HEK293 (cell line): Measurements from ENCODE around the gene ANAPC2.

Source experiments
- CTCF ChIA-PET: fragments of 350-600 bp; formaldehyde crosslinking; extraction: SDS; loops from one replicate; lab custom pipeline; 2021; ENCODE audit warnings: antibody characterized with exemption; lab: Yijun Ruan, JAX
- POLR2A ChIA-PET: fragments of 300-600 bp; formaldehyde crosslinking; extraction: SDS; loops from one replicate; lab custom pipeline; 2020; ENCODE audit warnings: antibody characterized with exemption, inconsistent platforms; lab: Yijun Ruan, JAX
- H3K27ac ChIP-seq: fragments of 200-500 bp; sonication (Bioruptor generic); 2 replicates; pipeline ENCODE4 v1.5.1; 2014; ENCODE audit warnings: low read depth, low read length, control low read depth, inconsistent platforms; ENCODE audit errors: extremely low read depth
- H3K36me3 ChIP-seq, 2 experiments: fragments of 200-500 bp in 1 of 2; sonication (Bioruptor generic) in 1 of 2; 1 replicate in 1 of 2; 2 replicates in 1 of 2; pipeline ENCODE4 v1.5.1; 2014 to 2017; ENCODE audit warnings: inconsistent platforms in 2 of 2, low read length in 2 of 2; ENCODE audit not compliant: control insufficient read depth in 2 of 2, insufficient read depth in 1 of 2
- H3K4me1 ChIP-seq: fragments of 200-500 bp; sonication (Bioruptor generic); 2 replicates; pipeline ENCODE4 v1.5.1; 2014; ENCODE audit warnings: mild to moderate bottlenecking, low read length, inconsistent platforms; ENCODE audit not compliant: control insufficient read depth, insufficient read depth
- H3K4me3 ChIP-seq: 2 replicates; pipeline ENCODE4 v1.5.1; 2011; ENCODE audit warnings: low read depth, mild to moderate bottlenecking, control low read depth, low read length, moderate library complexity
- H3K9me3 ChIP-seq: fragments of 200-500 bp; sonication (Bioruptor generic); 2 replicates; pipeline ENCODE4 v1.5.1; 2014; ENCODE audit warnings: low read depth, low read length, inconsistent platforms; ENCODE audit not compliant: control insufficient read depth, insufficient read depth
- IKZF3 ChIP-seq: fragments of 450-650 bp; IDR thresholded peaks from 2 replicates; pipeline ENCODE4 v1.5.0; 2018; ENCODE audit warnings: missing biosample characterization, mild to moderate bottlenecking, missing genetic modification characterization, moderate library complexity
- KLF1 ChIP-seq: fragments of 450-650 bp; formaldehyde crosslinking; IDR thresholded peaks from 2 replicates; pipeline ENCODE4 v1.5.1; 2016; ENCODE audit warnings: missing biosample characterization, missing genetic modification characterization
- KLF8 ChIP-seq: fragments of 450-650 bp; formaldehyde crosslinking; IDR thresholded peaks from 2 replicates; pipeline ENCODE4 v1.5.1; 2016; ENCODE audit warnings: missing biosample characterization, missing genetic modification characterization
- TRIM28 ChIP-seq: IDR thresholded peaks from 2 replicates; pipeline ENCODE4 v1.6.1; 2011; ENCODE audit warnings: low read length, control low read depth, borderline replicate concordance
- ZFHX2 ChIP-seq: fragments of 450-650 bp; formaldehyde crosslinking; conservative IDR thresholded peaks from 2 replicates; pipeline ENCODE4 v1.5.1; 2016; ENCODE audit warnings: missing biosample characterization, missing genetic modification characterization
- ZFP69B ChIP-seq: fragments of 450-650 bp; formaldehyde crosslinking; IDR thresholded peaks from 2 replicates; pipeline ENCODE4 v1.5.1; 2016; ENCODE audit warnings: missing biosample characterization, missing genetic modification characterization
- ZIC2 ChIP-seq: fragments of 450-650 bp; formaldehyde crosslinking; IDR thresholded peaks from 2 replicates; pipeline ENCODE4 v1.5.1; 2016; ENCODE audit warnings: missing biosample characterization, missing genetic modification characterization
- ZNF221 ChIP-seq: fragments of 450-650 bp; formaldehyde crosslinking; IDR thresholded peaks from 2 replicates; pipeline ENCODE4 v1.5.1; 2017; ENCODE audit warnings: missing biosample characterization, missing genetic modification characterization, borderline replicate concordance
- ZNF274 ChIP-seq, 2 experiments: fragments of 200-500 bp in 1 of 2; fragments of 450-650 bp in 1 of 2; sonication (Bioruptor generic) in 1 of 2; formaldehyde crosslinking in 1 of 2; IDR thresholded peaks; 2 replicates each; pipeline versions ENCODE4 v1.5.1 to v1.6.1; 2014 to 2016; ENCODE audit warnings: borderline replicate concordance in 1 of 2, inconsistent platforms in 1 of 2, low read length in 1 of 2, missing biosample characterization in 1 of 2, missing genetic modification characterization in 1 of 2
- ZNF350 ChIP-seq: fragments of 450-650 bp; formaldehyde crosslinking; IDR thresholded peaks from 2 replicates; pipeline ENCODE4 v1.5.0; 2017; ENCODE audit warnings: missing biosample characterization, mild to moderate bottlenecking, missing genetic modification characterization
- ZNF391 ChIP-seq: fragments of 450-650 bp; formaldehyde crosslinking; IDR thresholded peaks from 2 replicates; pipeline ENCODE4 v1.5.1; 2016; ENCODE audit warnings: low read depth, missing biosample characterization, missing genetic modification characterization, borderline replicate concordance
- ZNF548 ChIP-seq: fragments of 450-650 bp; formaldehyde crosslinking; IDR thresholded peaks from 2 replicates; pipeline ENCODE4 v1.5.1; 2016; ENCODE audit warnings: missing biosample characterization, missing genetic modification characterization
- ZNF558 ChIP-seq: fragments of 450-650 bp; formaldehyde crosslinking; IDR thresholded peaks from 2 replicates; pipeline ENCODE4 v1.5.1; 2016; ENCODE audit warnings: missing biosample characterization, missing genetic modification characterization
- ZNF621 ChIP-seq: fragments of 450-650 bp; formaldehyde crosslinking; IDR thresholded peaks from 2 replicates; pipeline ENCODE4 v1.5.1; 2017; ENCODE audit warnings: missing biosample characterization, missing genetic modification characterization
- ZNF629 ChIP-seq: fragments of 450-650 bp; formaldehyde crosslinking; IDR thresholded peaks from 2 replicates; pipeline ENCODE4 v1.5.1; 2017; ENCODE audit warnings: missing biosample characterization, missing genetic modification characterization
- ZNF692 ChIP-seq: fragments of 450-650 bp; formaldehyde crosslinking; IDR thresholded peaks from 2 replicates; pipeline ENCODE4 v1.5.1; 2016; ENCODE audit warnings: missing biosample characterization, missing genetic modification characterization
- ZSCAN30 ChIP-seq: fragments of 450-650 bp; IDR thresholded peaks from 2 replicates; pipeline ENCODE4 v1.5.1; 2018; ENCODE audit warnings: missing biosample characterization, mild to moderate bottlenecking, missing genetic modification characterization, moderate library complexity
- TF ChIP-seq, protein P1 (sequence below): sonication (generic); formaldehyde crosslinking; IDR thresholded peaks from 2 replicates; pipeline ENCODE4 v1.8.1; 2022; ENCODE audit warnings: mild to moderate bottlenecking, moderate library complexity, missing genetic modification reagents
- TF ChIP-seq, protein P2 (sequence below): fragments of 450-650 bp; formaldehyde crosslinking; IDR thresholded peaks from 2 replicates; pipeline ENCODE4 v1.5.1; 2016; ENCODE audit warnings: missing biosample characterization, missing genetic modification characterization

Gene ANAPC2

GRCh38 chr9:137161558-137162486, 26.5 kb downstream of the ANAPC2 start:
- POLR2A ChIA-PET = interaction anchor here (0.7 to 2.5 kb wide), 4 partner anchors 10 to 39 kb away, joined by 3 to 7 read pairs (median 3); partner anchors contain the start of genes TMEM210 and TPRN
- no peak overlapping the region; the same call in 1 of the 2 replicates for H3K4me3 ChIP-seq
- 0 out of 2 replicates have a peak, but pooled peaks have one; percentile 21 for TF ChIP-seq ZFP69B (tag by site-specific recombination)
- TF ChIP-seq KLF8 (tag by site-specific recombination) = peak; percentile 65; the same call in 1 of the 2 replicates
- TF ChIP-seq, protein P1, sequence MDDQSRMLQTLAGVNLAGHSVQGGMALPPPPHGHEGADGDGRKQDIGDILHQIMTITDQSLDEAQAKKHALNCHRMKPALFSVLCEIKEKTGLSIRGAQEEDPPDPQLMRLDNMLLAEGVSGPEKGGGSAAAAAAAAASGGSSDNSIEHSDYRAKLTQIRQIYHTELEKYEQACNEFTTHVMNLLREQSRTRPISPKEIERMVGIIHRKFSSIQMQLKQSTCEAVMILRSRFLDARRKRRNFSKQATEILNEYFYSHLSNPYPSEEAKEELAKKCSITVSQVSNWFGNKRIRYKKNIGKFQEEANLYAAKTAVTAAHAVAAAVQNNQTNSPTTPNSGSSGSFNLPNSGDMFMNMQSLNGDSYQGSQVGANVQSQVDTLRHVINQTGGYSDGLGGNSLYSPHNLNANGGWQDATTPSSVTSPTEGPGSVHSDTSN (CRISPR knock-in tag) = no peak
- TF ChIP-seq KLF1 (tag by site-specific recombination) = peak; percentile 68
- 0 out of 2 replicates have a peak, but pooled peaks have one; percentile 25 for TF ChIP-seq ZNF692
- no peak for TF ChIP-seq ZIC2 (tag by site-specific recombination)
- TF ChIP-seq ZNF621 = no peak
- TF ChIP-seq, all 188 proteins: peak for 4
- CTCF ChIA-PET = interaction anchor here (2.1 kb wide), 1 partner anchor 75 kb away, joined by 5 read pairs; no protein-coding TSS in a partner anchor
- Histone ChIP-seq H3K27ac (no peak overlapping the region), H3K36me3 (no peaks in the 10 kb centered on the region), H3K9me3 (no peaks in the 10 kb centered on the region), H3K4me1 (no peaks in the 10 kb centered on the region)

DNA sequence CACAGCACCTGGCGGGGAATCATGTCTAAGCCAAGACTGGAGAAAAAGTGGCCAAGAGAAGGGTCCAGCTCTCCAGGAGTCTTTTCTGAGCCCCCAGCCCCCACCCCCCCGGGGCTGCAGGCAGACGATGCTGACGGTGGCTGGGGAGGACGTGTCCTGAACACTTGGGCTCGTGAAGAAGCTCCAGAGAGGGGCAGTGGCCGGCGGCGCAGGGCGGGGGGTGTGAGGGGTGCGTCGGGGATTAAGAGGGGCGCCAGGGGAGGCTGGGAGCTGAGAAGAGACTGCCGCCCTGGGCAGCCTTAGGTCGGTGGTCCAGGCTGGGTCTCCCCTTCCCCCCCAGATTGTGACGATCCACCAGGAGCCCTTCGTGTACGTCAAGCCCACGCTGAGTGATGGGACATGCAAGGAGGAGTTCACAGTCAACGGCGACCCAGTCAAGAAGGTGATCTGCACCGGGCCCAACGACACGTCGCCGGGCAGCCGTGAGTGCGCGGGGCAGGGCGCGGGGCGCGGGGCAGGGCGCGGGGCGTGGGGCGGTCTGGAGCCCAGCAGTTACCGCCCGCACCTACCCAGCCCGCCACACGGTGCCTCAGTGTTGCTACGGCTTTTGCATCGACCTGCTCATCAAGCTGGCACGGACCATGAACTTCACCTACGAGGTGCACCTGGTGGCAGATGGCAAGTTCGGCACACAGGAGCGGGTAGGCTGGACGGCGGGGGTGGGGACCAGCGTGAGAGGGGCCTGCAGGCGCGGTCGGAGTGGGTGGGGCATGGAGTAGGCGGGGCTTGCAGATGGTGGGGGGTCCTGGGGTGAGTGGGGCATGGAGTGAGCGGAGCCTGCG, 27.4 kb downstream of the ANAPC2 start:
- Histone ChIP-seq H3K9me3 (no peaks in the 10 kb centered on the region), H3K27ac (no peak overlapping the region), H3K4me1 (no peaks in the 10 kb centered on the region), H3K4me3 (no peak overlapping the region), H3K36me3 (no peaks in the 10 kb centered on the region)
- CTCF ChIA-PET = interaction anchor here (0.6 to 2.1 kb wide), 3 partner anchors 9 to 76 kb away, joined by 4 to 5 read pairs (median 4); no protein-coding TSS in a partner anchor
- POLR2A ChIA-PET = interaction anchor here (1.3 to 2.5 kb wide), 2 partner anchors 31 kb away, joined by 3 to 7 read pairs; no protein-coding TSS in a partner anchor
- TF ChIP-seq ZSCAN30 (tag by site-specific recombination) (no peak), ZNF350 (tag by site-specific recombination) (no peak), ZNF221 (tag by site-specific recombination) (no peak), ZNF274 (IDR thresholded peaks at IDR 0.05; ENCODE audit: low read length) (no peak), ZNF274 (tag by site-specific recombination; IDR thresholded peaks at IDR 0.05; ENCODE audit: borderline replicate concordance) (no peak), TRIM28 (no peak), ZNF558 (tag by site-specific recombination) (no peak), ZNF548 (no peak), ZNF391 (tag by site-specific recombination) (no peak), IKZF3 (tag by site-specific recombination) (no peak), ZNF629 (no peak), ZFHX2 (tag by site-specific recombination) (no peak)
- TF ChIP-seq, protein P2, sequence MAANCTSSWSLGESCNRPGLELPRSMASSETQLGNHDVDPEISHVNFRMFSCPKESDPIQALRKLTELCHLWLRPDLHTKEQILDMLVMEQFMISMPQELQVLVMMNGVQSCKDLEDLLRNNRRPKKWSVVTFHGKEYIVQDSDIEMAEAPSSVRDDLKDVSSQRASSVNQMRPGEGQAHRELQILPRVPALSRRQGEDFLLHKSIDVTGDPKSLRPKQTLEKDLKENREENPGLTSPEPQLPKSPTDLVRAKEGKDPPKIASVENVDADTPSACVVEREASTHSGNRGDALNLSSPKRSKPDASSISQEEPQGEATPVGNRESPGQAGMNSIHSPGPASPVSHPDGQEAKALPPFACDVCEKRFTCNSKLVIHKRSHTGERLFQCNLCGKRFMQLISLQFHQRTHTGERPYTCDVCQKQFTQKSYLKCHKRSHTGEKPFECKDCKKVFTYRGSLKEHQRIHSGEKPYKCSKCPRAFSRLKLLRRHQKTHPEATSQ (tag by site-specific recombination) = no peak
